Natural killer cell (primary cell): ENCODE data around the gene CPT1A. TPM values are rescaled to one million over a fixed set of nuclear protein-coding genes. Genes with fewer than 3 reads are reported as not detected.

ENCODE experiments used
- ATAC-seq, 3 donors: fragments of 150-1000 bp in 2 of 3; fragments of 200-7000 bp in 1 of 3; cut with Tn5 transposase; 1 replicate in 1 of 3; 2 replicates in 2 of 3; pipeline ENCODE4 v1.10.0; 2021; ENCODE audit warnings: mild to moderate bottlenecking in 2 of 3, moderate library complexity in 2 of 3
- DNase-seq, 2 donors: peaks; one replicate each; pipeline versions ENCODE4 v3.0.0 to v3.0.0-alpha.2; 2013 to 2021; ENCODE audit warnings: mixed read lengths in 1 of 2
- H3K27ac ChIP-seq: one replicate; pipeline ENCODE4 v1.5.1; 2013; ENCODE audit warnings: mild to moderate bottlenecking, low read length
- H3K27me3 ChIP-seq: one replicate; pipeline ENCODE4 v1.6.1; 2013; ENCODE audit warnings: low read length; ENCODE audit not compliant: control insufficient read depth, insufficient read depth
- H3K36me3 ChIP-seq: one replicate; pipeline ENCODE4 v1.6.1; 2013; ENCODE audit warnings: low read length; ENCODE audit not compliant: control insufficient read depth, insufficient read depth
- H3K4me1 ChIP-seq: one replicate; pipeline ENCODE4 v1.6.1; 2013; ENCODE audit warnings: low read length; ENCODE audit not compliant: control insufficient read depth, insufficient read depth
- H3K4me3 ChIP-seq: one replicate; pipeline ENCODE4 v1.5.1; 2013; ENCODE audit warnings: low read length
- H3K9me3 ChIP-seq: one replicate; pipeline ENCODE4 v1.6.1; 2013; ENCODE audit warnings: low read length; ENCODE audit not compliant: control insufficient read depth, insufficient read depth
- H3K27ac Mint-ChIP-seq, 2 donors: one replicate each; pipeline ENCODE4 v1.8.0; 2022; ENCODE audit warnings: mild to moderate bottlenecking in 2 of 2, mixed read lengths in 2 of 2, moderate library complexity in 1 of 2
- H3K27me3 Mint-ChIP-seq, 2 donors: one replicate each; pipeline ENCODE4 v1.8.0; 2022; ENCODE audit warnings: low read depth in 2 of 2, mixed read lengths in 2 of 2
- H3K36me3 Mint-ChIP-seq: one replicate; pipeline ENCODE4 v1.8.0; 2022; ENCODE audit warnings: mixed read lengths
- H3K4me1 Mint-ChIP-seq, 2 donors: one replicate each; pipeline ENCODE4 v1.8.0; 2022; ENCODE audit warnings: mixed read lengths in 2 of 2
- H3K4me3 Mint-ChIP-seq: one replicate; pipeline ENCODE4 v1.8.0; 2022; ENCODE audit warnings: mild to moderate bottlenecking, moderate library complexity, mixed read lengths
- H3K9me3 Mint-ChIP-seq, 2 donors: one replicate each; pipeline ENCODE4 v1.8.0; 2022; ENCODE audit warnings: mixed read lengths in 2 of 2
- CTCF ChIP-seq: fragments of 200-600 bp; IDR thresholded peaks from one replicate; pipeline ENCODE4 v1.8.0; 2022; ENCODE audit warnings: antibody characterized with exemption
- WGBS: methylation state at CpG from one replicate; pipeline ENCODE4 v1.1.7; 2013; ENCODE audit warnings: missing lambda C conversion rate; ENCODE audit not compliant: insufficient coverage; 5-methylcytosine and 5-hydroxymethylcytosine counted together
- intact Hi-C: fragments of 100-400 bp; cut with micrococcal nuclease; formaldehyde crosslinking; loops from one replicate; pipeline ENCODE4 v1.14.2; 2022
- total RNA-seq, 4 donors: library from RNA; stranded (reverse); fragments of 120-200 nt in 1 of 4; gene quantifications; one replicate each; pipeline versions ENCODE4 v1.2.3 to v1.2.4, GENCODE V29; 2013 to 2022

Gene CPT1A
- total RNA-seq, 3 donors from 2014 or later (not counting 1 experiment from before 2014, with no cell fraction given), result 70.3 to 129 (median 100) TPM

- no peaks in the 10 kb centered on the region for H3K36me3 Mint-ChIP-seq
Measured at GRCh38 chr11:68734111-68734510, 107.6 kb downstream of the CPT1A start.

GRCh38 chr11:68727783-68728182, 113.9 kb downstream of the CPT1A start:
- no peaks in the 10 kb centered on the region for H3K9me3 ChIP-seq
- no peaks in the 10 kb centered on the region for H3K27me3 ChIP-seq
- 88% methylated on average over 5 of the region's 6 CpGs for WGBS
- H3K4me3 ChIP-seq, result no peak overlapping the region
- no peaks in the 10 kb centered on the region for H3K36me3 ChIP-seq
- DNase-seq (no peak), ATAC-seq (no peak)
- H3K4me1 ChIP-seq, result no peaks in the 10 kb centered on the region
- H3K27ac ChIP-seq, result no peak overlapping the region
- Mint-ChIP-seq H3K36me3 (no peaks in the 10 kb centered on the region), H3K9me3 (no peaks in the 10 kb centered on the region), H3K27me3 (peaks cover 10% of the 10 kb centered on the region in 2 donors), H3K27ac (no peak overlapping the region), H3K4me1 (no peaks in the 10 kb centered on the region), H3K4me3 (no peak overlapping the region)
- intact Hi-C loops, result no loop called here
- no peak for TF ChIP-seq CTCF

More at GRCh38 chr11:68734111-68734510, 107.6 kb downstream of the CPT1A start:
- Histone ChIP-seq H3K4me3 (no peak overlapping the region), H3K9me3 (no peaks in the 10 kb centered on the region), H3K4me1 (no peaks in the 10 kb centered on the region), H3K27me3 (no peaks in the 10 kb centered on the region), H3K36me3 (no peaks in the 10 kb centered on the region), H3K27ac (no peak overlapping the region)
- Mint-ChIP-seq H3K4me3 (no peak overlapping the region), H3K27ac (no peak overlapping the region), H3K9me3 (no peaks in the 10 kb centered on the region), H3K27me3 (peaks cover 0 to 3% of the 10 kb centered on the region in 2 donors), H3K4me1 (no peaks in the 10 kb centered on the region)
- ATAC-seq, result no peak
- intact Hi-C loops, result no loop called here
- TF ChIP-seq CTCF, result no peak
- DNase-seq, result no peak
- 95% methylated on average over 6 of the region's 7 CpGs for WGBS

GRCh38 chr11:68724293-68724692, 117.4 kb downstream of the CPT1A start:
- Histone ChIP-seq H3K27me3 (no peaks in the 10 kb centered on the region), H3K9me3 (no peaks in the 10 kb centered on the region), H3K36me3 (no peaks in the 10 kb centered on the region), H3K4me1 (no peaks in the 10 kb centered on the region), H3K4me3 (no peak overlapping the region), H3K27ac (no peak overlapping the region)
- H3K27ac Mint-ChIP-seq, result no peak overlapping the region
- H3K9me3 Mint-ChIP-seq, result peaks cover 3 to 8% of the 10 kb centered on the region in 2 donors
- ATAC-seq (no peak), DNase-seq (no peak)
- no peak overlapping the region for H3K4me3 Mint-ChIP-seq
- 45% methylated on average over 2 of the region's 4 CpGs for WGBS
- H3K27me3 Mint-ChIP-seq, result peaks cover 29 to 38% of the 10 kb centered on the region in 2 donors
- peaks cover 7% of the 10 kb centered on the region for H3K36me3 Mint-ChIP-seq
- TF ChIP-seq CTCF, result no peak
- intact Hi-C loops, result no loop called here
- H3K4me1 Mint-ChIP-seq, result no peaks in the 10 kb centered on the region

GRCh38 chr11:68722143-68722542, 119.6 kb downstream of the CPT1A start:
- Mint-ChIP-seq H3K27me3 (peaks cover 29 to 43% of the 10 kb centered on the region in 2 donors), H3K4me1 (no peaks in the 10 kb centered on the region), H3K9me3 (peaks cover 3 to 8% of the 10 kb centered on the region in 2 donors), H3K27ac (no peak overlapping the region), H3K4me3 (no peak overlapping the region), H3K36me3 (peaks cover 7% of the 10 kb centered on the region)
- intact Hi-C loops, result no loop called here
- H3K4me3 ChIP-seq, result no peak overlapping the region
- ATAC-seq (no peak), DNase-seq (no peak)
- H3K4me1 ChIP-seq, result no peaks in the 10 kb centered on the region
- no peaks in the 10 kb centered on the region for H3K9me3 ChIP-seq
- WGBS, result 100% methylated on average over 1 of the region's 1 CpG
- H3K36me3 ChIP-seq, result no peaks in the 10 kb centered on the region
- no peak overlapping the region for H3K27ac ChIP-seq
- TF ChIP-seq CTCF, result no peak
- H3K27me3 ChIP-seq, result no peaks in the 10 kb centered on the region
